NCI-H1694 treated with DMSO at 0.1 percent for 48 hours (cell line): ENCODE data around the gene CXCR6.
A peak's percentile ranks its signal among the peaks of the same experiment; 100 is the strongest.

Experiments used
- DNase-seq: peaks from one replicate; lab custom pipeline; 2025; lab: John Stamatoyannopoulos, UW

The CXCR6 gene

DNA sequence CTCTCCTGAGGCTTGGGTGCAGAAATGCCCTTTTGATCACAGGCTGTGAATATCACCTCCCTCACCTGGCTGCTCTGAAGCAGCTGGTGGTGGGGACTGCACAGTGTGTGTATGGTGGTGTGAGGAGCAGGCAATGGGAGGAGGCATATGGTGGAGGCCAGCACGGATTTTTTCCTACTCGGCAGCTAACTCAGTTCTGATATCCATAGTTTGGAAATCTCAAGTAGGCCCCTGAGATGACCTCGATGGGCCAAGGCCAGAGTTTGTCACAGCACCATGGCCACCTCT is 21.3 kb upstream of the CXCR6 start:
- no peak for DNase-seq

GRCh38 chr3:45922950-45923590 is 20.2 kb upstream of the CXCR6 start:
- DNase-seq = no peak

DNA sequence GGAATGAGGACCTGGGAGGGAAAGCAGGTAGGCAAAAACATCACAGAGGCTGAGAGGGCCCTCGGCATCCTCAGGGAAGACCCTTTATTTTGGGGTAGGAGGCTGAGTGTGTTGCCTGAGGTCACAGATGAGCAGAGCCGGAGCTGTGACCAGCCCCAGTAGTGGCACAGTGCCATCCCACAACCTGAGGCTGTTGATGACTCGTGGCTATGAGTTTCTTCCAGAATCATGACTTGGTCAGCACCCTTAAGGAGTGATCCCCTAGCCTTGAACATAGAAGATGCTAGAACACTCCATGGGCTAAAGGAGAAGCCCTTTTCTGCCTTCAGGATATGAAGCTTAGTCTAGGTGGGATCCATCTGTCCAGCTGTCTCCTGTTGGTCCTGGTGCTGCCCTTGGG is 19.5 kb upstream of the CXCR6 start:
- no peak for DNase-seq

DNA sequence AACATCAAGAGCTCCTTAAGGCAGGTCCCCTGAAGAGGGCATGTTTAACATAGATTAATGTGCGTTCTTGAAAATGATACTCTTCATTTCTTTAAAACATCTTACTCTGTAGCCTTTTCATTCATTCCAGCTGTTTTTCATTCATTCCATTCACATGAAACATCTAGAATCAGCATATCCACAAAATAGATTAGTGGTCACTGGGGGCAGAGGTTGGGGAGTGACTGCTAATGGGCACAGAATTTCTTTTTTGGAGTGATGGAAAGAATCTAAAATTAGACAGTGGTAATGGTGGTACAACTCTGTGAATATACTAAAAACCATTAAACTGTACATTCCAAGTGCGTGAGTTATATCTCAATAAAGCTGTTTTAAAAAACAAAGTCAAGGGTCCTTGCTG is 15.4 kb upstream of the CXCR6 start:
- no peak for DNase-seq

GRCh38 chr3:45929042-45929679 is 14.1 kb upstream of the CXCR6 start:
- no peak for DNase-seq

DNA sequence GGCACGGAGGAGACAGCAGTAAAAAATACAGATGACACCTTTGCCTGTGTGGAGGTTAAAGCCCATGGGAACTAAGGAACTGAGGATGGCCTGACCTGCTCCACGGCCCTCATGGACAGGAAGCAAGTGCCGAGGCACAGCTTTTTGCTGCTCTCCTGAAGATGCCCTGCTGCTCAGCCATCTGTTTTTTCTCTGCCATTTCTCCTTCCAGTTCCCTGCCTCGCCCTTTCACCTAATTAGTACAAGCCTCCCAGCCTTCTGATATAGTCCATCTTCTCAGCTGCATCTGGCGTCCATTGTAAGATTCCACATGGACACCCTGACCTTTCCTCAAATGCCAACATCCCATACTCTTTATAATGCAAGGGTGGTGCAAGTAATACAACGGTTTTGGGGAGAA is 11.8 kb upstream of the CXCR6 start:
- DNase-seq = no peak

- no peak for DNase-seq
Observed at GRCh38 chr3:45932112-45932511, 11.2 kb upstream of the CXCR6 start.

- no peak for DNase-seq
Observed at GRCh38 chr3:45933591-45933990, 9.7 kb upstream of the CXCR6 start.

- no peak for DNase-seq
Observed at GRCh38 chr3:45936261-45936660, 7.0 kb upstream of the CXCR6 start.

- no peak for DNase-seq
Observed at GRCh38 chr3:45937206-45938042, 5.8 kb upstream of the CXCR6 start.

GRCh38 chr3:45938043-45938435 is 5.2 kb upstream of the CXCR6 start:
- DNase-seq = no peak

DNA sequence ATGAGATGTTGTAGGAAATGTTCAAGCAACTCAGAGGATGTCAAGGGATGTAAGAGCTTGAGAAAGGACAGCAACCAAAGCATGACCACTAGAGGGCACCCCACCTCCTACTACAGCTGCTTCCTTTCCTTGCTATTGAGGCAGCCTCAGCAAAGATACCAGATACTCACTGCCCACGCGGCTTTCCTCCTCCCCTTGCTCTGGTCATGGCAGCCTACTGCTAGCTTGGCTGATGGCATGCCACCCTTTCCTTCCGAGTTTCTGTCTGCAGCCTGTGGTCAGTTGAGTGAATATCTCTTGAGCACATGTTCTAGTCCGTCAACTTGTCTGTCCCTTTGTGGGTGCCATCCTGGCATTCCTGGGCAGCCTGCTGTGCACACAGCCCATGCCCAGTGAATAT is 4.4 kb upstream of the CXCR6 start:
- DNase-seq = peak; percentile 17

GRCh38 chr3:45939341-45939771 is 3.9 kb upstream of the CXCR6 start:
- no peak for DNase-seq

DNA sequence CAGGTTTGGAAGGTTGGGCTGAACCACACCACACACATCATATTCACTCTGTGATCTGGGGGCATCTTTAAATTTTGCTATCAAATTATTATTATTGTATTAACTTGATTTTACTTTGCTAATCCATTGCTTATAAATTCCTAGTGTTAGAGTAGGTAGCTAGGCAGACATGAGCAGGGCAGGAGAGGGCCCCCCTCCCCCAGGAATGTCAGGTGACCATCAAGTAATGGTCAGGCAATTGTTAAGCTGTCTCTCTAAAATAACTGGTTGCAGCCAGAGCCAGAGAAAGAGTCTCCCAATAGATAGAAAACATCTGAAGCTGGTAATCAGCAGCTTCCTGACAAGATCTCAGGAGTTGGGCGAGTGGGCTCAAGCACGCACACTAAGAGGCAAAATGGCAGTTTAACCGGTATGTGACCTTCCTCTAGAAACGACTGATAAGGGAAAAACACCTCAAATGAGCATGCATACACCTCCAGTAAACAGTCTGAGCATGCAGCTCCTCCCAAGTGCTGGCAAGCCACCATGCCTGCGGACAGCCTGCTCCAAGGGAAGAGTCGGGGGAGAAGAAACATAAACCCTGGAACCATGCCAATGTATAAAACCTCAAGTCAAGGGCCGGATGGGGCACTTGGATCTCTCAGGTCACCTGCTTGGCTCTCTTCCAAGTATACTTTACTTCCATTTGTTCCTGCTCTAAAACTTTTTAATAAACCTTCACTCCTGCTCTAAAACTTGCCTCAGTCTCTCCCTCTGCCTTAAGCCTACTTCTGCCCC is 3.1 kb upstream of the CXCR6 start:
- DNase-seq = no peak

DNA sequence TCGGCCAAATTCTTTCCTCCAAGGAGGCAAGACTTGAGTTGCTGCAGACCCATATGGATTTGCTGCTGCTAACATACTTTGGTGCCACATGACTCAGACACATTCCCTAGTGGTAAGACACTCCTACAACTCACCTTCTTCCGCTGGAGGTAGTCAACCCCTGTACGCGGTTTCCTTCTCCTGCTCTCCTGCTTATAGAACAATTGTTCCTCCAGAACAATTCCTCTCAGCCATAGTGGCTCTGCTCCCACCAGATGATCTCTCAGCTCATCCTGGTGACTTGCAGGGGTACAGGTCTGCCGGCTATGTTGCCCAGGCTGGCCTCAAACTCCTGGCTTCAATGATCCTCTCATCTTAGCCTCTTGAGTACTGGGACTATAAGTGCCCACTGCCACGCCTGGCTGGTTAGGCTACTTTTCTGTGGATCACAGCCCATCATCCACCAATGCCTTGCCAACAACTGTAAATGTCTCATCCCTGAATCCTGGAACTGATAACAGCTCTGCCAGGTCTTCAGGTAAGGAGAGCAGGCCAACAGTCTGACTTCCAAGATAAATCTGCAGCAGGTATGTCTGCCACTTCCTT is 2.4 kb upstream of the CXCR6 start:
- no peak for DNase-seq

GRCh38 chr3:45942051-45942825 is 1.0 kb upstream of the CXCR6 start:
- no peak for DNase-seq

DNA sequence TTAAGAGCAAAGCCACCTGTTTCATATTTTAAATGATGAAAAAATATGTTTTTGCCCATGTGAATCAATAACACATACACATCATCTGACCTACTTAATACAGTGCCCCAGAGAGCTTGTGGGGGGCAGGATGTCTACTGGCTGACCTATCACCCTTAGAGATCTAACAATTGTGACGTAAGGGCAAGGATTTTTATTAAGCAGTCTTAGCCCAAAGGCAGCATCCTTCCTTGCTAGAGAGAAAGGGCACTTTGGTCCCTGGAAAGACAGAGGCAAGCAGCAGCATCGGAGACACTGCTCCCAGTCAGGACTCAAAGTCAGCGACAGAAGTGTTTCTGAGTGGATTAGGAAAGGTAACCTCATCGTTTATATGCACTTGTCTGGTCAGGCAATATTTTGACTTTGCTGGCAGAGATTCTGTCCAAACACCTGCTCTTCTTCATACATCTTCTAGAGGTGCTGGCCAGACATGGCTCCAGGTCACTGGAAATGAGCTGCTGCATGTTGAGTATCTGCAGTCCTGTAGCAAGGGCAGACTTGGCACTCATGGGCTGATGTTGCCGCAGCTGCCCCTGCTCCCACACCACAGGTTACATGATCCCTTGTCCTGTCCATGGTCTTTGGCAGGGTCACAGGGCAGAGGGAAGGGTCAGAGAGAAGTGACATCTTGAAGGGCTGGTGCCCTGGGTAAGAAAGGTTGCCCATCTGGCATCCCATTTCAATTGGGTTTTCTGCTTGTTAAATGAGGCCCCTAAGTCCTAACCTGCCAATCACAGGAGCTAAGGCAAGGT is 1.8 kb downstream of the CXCR6 start:
- no peak for DNase-seq

DNA sequence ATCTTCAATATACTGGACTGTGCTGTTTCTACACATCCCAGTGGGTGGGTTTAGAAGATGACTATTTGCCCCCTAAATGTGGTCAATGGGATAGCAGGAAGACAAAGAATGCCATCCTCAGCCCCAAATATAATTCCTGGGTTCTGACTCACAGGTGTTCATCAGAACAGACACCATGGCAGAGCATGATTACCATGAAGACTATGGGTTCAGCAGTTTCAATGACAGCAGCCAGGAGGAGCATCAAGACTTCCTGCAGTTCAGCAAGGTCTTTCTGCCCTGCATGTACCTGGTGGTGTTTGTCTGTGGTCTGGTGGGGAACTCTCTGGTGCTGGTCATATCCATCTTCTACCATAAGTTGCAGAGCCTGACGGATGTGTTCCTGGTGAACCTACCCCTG is 3.0 kb downstream of the CXCR6 start:
- DNase-seq = no peak

DNA sequence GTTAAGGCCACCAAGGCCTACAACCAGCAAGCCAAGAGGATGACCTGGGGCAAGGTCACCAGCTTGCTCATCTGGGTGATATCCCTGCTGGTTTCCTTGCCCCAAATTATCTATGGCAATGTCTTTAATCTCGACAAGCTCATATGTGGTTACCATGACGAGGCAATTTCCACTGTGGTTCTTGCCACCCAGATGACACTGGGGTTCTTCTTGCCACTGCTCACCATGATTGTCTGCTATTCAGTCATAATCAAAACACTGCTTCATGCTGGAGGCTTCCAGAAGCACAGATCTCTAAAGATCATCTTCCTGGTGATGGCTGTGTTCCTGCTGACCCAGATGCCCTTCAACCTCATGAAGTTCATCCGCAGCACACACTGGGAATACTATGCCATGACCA is 3.6 kb downstream of the CXCR6 start:
- no peak for DNase-seq

GRCh38 chr3:45947361-45947760 is 4.1 kb downstream of the CXCR6 start:
- no peak for DNase-seq

DNA sequence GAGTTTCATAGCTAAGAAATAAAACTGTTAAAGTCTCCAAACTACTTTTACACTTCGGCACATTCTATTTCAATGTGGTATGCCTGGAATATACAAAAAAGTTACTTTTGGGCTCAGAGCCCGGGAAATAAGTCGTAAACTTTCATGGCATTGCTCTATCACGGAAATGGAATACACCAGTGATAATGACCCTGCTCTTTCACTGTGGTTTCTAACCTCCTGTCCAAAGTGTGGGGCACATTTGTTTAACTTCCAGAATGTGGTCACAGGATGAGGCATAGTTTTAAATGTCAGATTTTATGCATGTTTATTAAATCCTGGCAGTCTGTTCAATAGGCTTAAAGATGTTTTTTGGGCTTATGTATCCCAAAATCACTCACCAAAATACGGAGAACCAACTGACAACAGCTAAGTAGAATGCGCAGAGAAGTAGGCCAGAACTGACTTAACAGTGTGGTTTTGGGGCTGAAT is 5.1 kb downstream of the CXCR6 start:
- no peak for DNase-seq
